HG03280 (cell line): Measurements from ENCODE around the gene N4BP3.
"Not testable (repeated sequence)": the region's sequence is repeated elsewhere in the genome, so short reads cannot be mapped to it uniquely, and the experiment has no call there.

ENCODE experiments used
- ATAC-seq: cut with Tn5 transposase; IDR thresholded peaks from one replicate; pipeline ENCODE4 v1.9.1; 2021; ENCODE audit warnings: mild to moderate bottlenecking, moderate library complexity; ENCODE audit not compliant: unreplicated experiment

The N4BP3 gene

DNA sequence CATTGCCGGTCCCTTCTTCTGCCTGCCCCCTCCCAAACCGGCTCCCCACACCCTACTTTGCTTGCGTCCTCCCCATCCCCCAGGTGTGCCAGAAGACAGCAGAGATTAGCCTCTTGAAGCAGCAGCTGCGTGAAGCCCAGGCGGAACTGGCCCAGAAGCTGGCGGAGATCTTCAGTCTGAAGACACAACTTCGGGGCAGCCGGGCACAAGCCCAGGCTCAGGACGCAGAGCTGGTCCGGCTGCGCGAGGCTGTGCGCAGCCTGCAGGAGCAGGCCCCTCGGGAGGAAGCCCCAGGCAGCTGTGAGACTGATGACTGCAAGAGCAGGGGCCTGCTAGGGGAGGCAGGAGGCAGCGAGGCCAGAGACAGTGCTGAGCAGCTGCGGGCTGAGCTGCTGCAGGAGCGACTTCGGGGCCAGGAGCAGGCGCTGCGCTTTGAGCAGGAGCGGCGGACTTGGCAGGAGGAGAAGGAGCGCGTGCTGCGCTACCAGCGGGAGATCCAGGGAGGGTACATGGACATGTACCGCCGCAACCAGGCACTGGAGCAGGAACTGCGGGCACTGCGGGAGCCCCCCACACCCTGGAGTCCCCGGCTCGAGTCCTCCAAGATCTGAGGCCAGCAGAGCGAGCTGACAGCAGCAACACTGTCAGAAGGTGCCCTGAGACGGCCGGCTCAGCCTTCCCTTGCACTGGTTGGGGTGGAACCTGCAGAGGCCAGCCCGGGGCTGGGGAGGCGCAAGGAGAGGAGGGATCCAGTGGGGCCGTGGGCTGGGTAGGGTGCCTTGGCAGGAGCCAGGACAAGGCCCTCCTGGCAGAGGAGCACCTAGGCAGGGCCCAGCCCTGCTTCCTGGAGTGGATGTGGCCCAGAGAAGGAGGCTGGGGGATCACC, 8.3 kb downstream of the N4BP3 start:
- no peak for ATAC-seq

DNA sequence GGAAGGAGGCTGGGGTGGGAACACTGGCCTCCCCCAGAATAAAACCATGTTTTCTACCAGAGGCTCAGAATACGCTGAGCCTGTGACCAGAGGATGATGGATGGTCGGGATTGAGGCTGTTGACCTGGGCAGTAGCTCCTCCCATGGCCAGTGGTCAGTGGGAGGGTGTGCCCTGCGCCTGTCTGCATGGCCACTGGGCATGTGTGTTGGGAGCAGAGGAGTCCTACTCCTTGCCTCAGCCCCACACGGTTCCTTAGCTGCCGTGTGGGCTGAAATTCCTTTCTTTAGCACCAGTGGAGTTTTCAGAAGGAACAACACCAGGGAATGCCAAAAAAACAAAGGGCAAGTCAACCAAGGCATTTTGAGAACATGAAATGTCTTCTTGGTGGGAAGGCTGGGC, 9.0 kb downstream of the N4BP3 start:
- no peak for ATAC-seq

DNA sequence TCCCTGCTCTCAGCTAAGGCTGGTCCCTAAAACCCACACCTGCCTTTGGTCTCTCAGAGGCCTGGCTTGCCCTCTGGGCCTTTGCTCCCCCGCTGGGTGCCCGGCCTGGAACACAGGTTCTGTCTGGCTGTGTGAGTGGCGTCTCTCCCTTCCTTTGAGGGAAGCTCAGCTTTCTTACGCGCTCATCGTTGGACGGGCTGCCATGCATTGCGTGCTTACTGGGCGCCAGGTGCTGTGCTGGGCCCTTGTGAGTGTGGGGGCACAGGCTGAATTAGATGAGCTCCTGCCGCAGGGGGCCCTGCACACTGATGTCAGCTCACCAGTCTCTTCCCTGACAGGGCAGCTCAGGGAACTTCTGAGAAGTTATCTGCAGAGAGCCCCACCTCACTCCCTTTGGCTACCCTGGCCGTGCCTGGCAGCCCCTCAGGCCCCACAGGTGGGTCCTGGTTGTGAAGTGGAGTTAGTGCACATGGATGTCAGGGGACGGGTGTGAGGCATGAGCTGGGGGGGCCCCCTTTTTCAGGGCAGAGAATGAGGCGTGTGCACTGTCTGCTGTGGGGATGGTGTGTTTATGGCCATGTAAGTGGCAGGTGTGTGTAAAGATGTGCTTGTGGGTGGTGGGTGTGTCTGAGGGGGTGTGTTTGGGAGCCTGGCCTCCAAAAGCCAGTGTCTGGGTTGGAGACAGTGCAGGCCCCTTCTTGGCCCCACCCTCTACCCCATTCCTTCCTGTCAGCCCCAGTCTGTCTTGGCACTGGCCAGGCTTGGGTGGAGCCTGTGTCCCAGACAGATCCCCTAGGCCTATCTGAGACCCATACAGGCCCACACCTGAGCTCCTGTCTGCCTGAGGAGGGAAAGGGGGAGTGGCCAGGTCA, 10.0 kb downstream of the N4BP3 start:
- ATAC-seq, result no peak

DNA sequence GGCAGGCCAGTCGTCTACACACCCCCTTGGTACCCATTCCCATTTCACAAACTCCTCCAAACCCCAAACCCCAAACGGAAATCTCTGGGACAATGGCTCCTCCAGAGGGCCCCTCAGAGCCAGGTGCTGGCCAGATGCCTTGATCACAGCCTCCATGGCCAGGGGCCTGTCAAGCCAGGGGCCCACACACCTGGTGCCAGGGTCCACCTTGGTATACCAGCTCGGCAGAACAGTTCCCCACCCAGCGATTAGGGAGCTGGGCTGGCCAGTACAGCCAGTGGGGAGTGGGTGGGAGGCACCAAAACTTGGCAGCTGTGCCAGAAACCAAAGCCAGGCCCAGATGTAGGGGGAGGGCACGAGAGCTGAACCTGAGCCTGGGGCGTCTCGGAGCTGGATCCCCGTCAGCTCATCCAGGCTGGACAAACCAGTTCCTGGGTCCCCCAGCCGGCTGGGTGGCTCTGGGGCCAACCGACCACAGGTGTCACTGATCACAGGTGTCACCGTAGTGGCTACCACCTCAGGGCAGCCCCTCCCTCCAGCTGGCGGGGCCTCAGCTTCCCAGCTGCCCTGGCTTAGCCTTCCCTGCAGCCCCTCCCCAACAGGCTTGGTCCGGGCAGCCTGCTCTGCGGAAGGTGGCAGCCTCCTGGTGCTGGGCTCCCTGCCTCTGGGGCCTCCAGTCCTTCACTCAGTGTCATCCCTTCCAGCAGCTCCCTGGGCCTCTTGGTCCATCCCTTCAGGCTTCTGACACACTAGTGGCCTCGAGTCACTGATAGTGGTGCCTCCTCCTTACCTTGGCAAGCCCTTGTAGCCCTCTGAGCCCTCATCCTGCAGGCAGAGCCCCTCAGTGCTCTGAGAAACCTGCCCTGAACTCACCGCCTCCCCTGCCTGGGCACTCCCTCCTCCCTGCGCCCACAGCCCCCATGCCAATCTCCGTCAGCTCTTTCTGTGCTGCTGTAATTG, 10.9 kb downstream of the N4BP3 start:
- no peak for ATAC-seq

DNA sequence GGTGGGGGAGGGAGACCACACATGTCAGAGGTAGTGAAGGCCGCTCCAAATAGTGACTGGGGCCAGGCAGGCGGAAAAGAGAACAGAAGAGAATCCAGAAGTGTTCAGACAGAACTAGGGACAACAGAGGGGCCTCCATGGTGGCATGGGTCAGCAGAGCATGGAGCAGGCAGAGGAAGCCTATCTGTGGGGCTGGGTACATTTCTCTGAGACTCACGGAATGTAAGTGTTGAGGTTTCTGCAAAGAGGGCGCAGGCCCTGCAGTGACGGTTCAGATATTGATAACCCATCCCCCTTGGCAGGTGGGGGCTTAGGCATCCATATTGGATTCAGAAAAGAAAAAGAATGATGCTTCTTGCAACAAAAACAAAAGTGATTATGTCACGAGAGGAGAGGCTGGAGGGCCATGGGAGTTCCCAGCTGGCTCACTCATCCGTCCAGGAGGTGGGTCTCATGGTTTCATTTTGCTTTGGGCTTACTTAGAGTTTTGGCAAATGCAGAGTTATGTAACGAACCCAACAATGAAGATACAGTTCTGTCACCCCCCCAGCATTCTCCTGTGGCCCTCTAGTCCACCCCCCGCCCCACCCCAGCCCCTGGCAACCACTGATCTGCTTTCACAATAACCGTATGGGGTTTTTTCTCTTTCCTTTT, 12.0 kb downstream of the N4BP3 start:
- no peak for ATAC-seq

DNA sequence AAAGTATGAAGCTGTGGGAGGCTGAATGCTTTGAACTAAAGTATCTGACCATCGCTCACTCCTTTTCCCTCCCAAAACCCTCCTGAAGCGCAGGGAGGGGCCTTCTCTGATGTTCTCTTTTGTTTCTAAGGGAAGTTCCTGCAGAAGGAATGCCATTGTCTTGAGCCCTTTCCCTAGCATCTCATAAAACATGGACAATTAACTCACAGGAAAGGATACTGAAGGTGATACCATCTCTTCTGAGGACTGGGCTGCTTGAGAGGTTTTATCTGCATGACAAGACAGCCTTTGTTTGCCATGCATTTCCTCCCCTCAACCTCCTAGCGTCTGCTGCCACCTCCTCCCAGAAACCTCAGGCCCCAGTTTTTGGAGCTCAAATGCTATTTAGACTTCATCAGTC, 13.2 kb downstream of the N4BP3 start:
- no peak for ATAC-seq

DNA sequence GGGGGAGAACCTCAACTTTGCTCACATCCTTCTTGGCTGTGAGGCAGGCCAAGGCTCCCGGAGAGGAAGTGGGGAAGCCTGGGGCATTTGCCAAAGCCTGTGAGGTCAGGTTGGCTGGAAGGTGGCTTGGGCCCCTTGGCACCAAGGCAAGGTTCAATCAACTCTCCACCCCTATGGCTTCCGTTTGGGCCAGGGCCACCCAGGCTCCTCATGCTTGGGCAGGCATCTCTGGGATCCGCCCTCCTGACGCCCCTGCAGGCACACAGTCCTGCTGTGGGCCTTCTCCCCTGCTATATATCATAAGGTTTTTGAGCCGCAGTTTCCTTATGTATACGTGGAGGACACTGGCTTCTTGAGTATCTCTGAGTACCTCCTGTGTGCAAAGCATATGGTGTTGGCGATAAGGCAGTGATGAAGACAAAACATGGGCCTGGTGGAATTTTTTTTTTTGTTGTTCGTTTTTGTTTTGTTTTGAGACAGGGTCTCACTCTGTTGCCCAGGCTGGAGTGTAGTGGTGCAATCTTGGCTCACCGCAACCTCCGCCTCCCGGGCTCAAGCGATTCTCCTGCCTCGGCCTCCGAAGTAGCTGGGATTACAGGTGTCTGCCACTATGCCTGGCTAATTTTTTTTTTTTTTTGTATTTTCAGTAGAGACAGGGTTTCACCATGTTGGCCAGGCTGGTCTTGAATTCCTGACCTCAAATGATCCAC, 14.1 kb downstream of the N4BP3 start:
- ATAC-seq, result not testable (repeated sequence)

DNA sequence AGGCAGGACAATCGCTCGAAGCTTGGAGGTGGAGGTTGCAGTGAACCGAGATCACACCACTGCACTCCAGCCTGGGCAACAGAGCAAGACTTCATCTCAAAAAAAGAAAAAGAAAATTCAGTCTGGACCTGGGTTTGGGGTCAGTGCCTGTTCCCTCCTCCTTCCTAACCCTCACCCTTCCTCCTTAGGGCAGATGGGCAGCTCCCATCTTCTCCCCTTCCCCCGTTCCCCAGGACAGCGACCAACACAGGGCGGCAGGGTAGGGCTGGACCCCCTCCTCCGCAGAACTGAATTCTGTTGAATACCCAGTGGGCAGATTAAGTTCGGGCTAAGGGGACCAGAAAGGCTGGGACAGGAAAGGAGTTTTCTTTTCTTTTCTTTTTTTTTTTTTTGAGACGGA, 16.0 kb downstream of the N4BP3 start:
- ATAC-seq, result no peak

DNA sequence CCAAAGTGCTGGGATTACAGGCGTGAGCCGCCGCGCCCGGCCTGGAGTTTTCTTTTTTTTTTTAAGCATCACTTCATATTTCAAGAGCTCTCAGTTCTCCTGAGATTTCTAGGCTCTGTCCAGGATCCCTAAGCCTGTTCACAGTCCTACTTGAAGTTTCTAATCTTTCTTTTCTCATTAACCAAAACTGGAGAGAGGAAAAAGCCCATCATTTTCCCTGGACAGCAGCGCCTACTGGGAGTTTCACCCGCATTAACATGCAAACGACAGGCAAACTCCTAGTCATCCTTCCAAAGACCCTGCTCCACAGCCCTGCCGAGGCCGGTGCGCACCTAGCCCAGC, 16.9 kb downstream of the N4BP3 start:
- ATAC-seq, result not testable (repeated sequence)

DNA sequence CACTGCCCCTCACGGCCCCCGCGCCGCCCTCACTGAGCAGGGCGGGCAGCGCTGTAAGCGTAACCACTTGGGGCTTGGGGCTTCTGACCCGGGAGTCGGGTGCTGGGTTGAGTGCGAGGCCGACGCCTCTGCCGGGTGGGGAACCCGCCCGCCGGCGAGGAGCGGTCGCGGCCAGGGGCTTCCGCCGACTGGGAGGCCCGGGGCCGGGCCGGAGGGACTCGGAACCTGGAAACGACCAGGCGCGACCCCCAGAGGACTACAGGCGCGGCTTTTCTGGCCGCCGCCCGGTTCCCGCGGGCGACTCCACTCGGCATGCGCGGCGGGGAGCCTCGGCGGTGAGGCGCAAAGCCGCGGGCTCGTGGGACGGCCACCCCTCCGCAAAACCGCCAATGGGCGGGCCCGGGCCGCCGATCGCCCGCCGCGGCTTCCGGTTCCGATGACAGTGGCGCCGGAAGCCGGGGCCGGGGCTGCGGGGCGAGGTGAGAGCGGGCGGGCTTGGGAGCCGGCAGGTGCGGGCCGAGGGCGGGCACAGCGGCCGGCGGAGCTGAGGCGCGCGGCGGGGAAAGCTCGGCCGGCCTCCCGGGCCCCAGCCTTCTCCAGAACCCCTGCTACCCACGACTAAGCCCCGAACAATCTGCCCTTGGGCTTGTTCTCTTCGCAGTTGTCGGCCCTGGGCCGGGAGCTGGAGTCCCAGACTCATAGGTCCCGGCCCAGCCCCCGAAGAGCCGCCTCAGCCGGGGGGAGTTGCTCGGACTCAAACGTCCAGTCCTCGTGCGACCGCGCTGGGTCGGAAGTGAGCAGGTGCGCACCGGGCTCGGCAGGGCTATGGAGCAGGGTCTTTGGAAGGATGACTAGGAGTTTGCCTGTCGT, 17.5 kb downstream of the N4BP3 start, which contains the start of gene RMND5B:
RMND5B (plus strand) TSS at position 439 of the 870 bp plus-strand sequence. CDS start 7,106 bp downstream, outside the sequence.
- ATAC-seq, result peak; percentile 91

DNA sequence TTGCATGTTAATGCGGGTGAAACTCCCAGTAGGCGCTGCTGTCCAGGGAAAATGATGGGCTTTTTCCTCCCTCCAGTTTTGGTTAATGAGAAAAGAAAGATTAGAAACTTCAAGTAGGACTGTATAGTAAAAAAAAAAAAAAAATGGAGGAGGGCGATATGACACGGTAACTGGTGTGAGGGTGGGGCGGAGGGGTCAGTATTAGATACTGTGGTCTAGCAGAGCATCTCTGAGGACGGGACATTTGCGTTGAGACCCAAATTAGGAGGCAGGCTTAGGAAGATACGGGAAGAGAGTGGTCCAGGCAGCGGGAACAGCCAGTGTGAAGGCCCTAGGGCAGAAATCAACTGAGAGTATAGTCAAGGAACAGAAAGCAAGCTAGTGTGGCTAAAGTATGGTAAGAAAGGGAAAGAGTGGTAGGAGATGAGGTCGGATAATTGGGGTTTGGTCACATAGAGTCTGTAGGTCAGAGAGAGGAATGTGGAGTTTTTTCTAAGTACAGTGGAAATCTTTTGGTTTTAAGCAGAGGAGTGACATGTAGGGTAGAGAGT, 18.2 kb downstream of the N4BP3 start:
- peak; percentile 5 for ATAC-seq

DNA sequence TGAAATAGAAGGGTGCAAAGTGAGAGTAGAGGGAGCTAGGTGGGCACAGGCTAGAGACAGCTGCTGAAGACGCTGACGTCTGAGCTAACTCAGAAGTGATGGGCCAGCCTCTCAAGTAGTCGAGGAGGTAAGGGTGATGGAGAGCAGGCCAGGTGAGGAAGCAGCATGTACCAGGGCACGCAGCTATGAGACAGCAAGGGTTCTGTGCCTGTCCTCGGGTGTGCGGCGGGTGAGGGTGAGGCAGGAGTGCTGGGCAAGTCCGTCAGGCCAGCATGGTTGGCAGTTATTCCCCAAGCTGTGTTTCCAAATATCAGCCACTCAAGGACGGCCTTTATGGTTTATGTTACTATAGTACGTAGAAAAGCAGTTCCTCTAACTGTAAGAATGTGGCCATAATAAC, 23.7 kb downstream of the N4BP3 start:
- no peak for ATAC-seq

DNA sequence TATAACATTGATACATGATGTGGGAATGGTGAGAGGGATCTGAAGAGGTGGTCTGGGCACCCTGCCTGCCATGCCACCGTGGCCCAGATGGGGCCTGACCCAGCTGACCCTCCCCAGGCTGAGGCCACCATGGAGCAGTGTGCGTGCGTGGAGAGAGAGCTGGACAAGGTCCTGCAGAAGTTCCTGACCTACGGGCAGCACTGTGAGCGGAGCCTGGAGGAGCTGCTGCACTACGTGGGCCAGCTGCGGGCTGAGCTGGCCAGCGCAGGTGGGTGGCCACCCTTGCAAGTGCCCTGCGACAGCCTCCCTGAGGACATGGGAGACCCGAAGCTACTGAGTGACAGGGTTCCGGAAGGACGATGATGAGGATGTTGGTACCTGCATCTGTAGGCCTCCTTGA, 24.7 kb downstream of the N4BP3 start:
- no peak for ATAC-seq

DNA sequence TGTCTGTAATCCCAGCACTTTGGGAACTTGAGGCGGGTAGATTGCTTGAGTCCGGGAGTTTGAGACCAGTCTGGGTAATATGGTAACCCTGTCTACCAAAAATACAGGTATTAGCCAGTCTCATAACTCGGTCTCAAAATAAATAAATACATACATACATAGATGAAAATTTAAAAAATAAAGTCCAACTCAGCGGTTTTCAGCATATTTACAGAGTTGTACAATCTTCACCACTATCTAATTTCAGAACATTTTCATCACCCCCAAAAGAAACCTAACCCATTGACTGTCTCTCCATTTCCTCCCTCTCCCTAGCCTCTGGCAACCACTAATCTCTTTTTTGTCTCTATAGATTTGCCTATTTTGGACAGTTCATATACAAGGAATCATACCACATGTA, 28.2 kb downstream of the N4BP3 start:
- ATAC-seq, result no peak

DNA sequence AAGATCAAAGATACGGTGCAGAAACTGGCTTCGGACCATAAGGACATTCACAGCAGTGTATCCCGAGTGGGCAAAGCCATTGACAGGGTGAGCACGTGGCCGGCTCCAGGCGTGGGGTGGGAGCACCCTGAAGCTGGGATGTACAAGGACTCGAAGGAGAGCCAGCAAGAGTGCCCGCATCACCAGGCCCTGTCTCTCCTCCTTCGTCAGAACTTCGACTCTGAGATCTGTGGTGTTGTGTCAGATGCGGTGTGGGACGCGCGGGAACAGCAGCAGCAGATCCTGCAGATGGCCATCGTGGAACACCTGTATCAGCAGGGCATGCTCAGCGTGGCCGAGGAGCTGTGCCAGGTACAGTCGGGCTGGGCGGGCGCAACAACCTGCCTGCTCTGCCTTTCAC, 29.3 kb downstream of the N4BP3 start:
- ATAC-seq, result no peak

DNA sequence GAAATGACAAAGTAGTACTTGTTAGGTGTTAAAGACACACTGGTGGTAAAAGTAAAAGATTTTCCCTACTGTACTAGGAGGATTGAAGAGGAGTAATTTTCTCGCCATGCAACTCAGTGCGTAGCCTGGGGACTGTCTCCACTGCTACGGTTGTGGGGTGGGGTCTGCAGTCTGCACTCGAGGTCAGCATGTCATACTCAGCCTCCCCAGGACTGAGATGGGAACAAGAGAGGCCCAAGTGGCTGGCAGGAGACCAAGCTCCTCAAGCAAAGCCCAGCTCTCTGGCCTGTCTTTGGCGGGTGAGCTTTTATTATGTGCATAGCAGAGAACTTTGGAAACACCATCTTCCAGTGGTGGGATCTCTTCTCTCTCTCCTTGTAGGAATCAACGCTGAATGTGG, 29.9 kb downstream of the N4BP3 start:
- ATAC-seq, result no peak

DNA sequence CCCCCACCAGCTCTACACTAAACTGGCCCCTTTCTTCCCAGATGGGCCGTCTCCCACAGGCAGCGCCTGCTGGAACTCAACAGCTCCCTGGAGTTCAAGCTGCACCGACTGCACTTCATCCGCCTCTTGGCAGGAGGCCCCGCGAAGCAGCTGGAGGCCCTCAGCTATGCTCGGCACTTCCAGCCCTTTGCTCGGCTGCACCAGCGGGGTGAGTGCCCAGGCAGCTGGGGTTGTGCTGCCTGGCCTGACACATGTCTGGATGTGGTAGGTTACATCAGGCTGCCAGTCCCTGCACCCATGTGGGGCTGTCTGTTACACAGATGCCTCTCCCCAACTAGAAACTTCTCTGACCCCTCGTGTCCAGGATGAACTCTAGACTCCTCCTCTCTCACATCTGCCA, 30.6 kb downstream of the N4BP3 start:
- no peak for ATAC-seq
